HG02943 (cell line): ENCODE measurements around the gene DNA2.
"Not testable (repeated sequence)": the region's sequence is repeated elsewhere in the genome, so short reads cannot be mapped to it uniquely, and the experiment has no call there.

Source experiments
- ATAC-seq: cut with Tn5 transposase; IDR thresholded peaks from one replicate; pipeline ENCODE4 v1.9.1; 2021; ENCODE audit warnings: mild to moderate bottlenecking, low read depth, moderate library complexity; ENCODE audit not compliant: unreplicated experiment

Gene DNA2

GRCh38 chr10:68461032-68461431, 10.7 kb downstream of the DNA2 start:
- ATAC-seq: no peak

DNA sequence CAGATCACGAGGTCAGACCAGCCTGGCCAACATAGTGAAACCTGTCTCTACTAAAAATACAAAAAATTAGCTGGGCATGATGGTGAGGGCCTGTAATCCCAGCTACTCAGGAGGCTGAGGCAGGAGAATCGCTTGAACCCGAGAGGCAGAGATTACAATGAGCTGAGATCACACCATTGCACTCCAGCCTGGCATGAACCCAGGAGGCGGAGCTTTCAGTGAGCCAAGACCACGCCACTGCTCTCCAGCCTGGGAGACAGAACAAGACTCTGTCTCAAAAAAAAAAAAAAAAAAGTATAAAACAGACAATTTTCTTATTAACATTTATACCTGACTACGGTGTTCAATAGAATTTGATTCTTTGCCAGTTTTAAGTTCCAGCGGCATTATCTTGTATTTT, 22.1 kb downstream of the DNA2 start:
- not testable (repeated sequence) for ATAC-seq

DNA sequence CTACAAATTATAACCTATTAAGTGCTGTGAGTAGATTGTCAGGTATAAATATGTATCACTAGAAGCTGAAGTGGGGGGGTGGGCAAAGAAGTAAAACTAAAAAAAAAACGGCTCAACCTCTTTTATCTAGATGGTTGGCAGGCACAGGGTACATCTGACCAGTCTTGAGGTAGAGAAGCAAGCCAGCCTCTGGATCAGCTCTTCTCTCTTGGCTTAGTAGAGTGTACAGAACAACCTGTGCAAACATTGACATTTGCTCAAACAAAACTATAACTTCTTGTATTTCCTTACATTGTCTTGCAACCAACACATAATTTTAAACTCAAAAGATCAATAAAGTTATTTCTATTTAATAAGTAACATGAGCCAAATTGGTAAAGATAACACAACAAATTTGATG, 25.6 kb downstream of the DNA2 start:
- ATAC-seq: no peak

- ATAC-seq: no peak
These were observed 28.8 kb downstream of the DNA2 start for GRCh38 chr10:68442971-68443370.

GRCh38 chr10:68440898-68441297, 30.9 kb downstream of the DNA2 start:
- ATAC-seq: no peak

GRCh38 chr10:68435803-68436202, 36.0 kb downstream of the DNA2 start:
- no peak for ATAC-seq

DNA sequence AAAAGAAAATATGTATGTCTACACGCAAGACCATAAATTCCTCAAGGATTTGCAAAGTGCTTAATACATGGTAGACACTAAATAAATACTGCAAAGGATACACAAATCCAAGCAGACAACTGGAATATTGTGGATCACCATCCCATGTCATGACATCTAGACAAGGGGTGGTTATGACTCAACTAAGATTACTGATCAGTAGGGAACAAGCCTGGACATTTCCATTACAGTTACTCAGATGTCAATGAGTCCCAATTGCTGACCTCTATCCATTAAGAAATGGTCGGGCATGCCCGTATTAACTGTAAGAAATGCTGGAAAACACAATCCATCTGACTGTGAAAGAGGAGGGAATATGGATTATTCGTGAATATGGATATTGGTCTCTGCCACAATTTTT, 37.1 kb downstream of the DNA2 start:
- ATAC-seq: no peak

GRCh38 chr10:68428396-68429104, 43.2 kb downstream of the DNA2 start:
- no peak for ATAC-seq

DNA sequence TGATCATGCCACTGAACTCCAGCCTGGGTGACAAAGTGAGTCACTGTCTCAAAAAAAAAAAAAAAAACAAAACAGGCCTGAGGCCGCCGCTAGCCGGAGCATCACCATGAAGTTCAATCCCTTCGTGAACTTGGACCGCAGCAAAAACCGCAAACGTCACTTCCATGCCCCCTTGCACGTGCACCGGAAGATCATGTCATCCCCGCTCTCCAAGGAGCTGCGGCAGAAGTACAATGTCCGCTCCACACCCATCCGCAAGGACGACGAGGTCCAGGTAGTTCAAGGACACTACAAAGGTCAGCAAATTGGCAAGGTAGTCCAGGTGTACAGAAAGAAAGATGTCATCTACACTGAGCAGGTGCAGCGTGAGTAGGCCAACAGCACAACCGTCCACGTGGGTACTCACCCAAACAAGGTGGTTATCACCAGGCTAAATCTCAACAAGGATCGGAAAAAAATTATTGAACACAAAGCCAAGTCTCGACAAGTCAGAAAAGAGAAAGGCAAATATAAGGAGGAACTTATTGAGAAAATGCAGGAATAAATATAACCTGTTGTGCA, 47.2 kb downstream of the DNA2 start:
- ATAC-seq: no peak

- ATAC-seq: no peak
These were observed 48.3 kb downstream of the DNA2 start for GRCh38 chr10:68423522-68423921.

DNA sequence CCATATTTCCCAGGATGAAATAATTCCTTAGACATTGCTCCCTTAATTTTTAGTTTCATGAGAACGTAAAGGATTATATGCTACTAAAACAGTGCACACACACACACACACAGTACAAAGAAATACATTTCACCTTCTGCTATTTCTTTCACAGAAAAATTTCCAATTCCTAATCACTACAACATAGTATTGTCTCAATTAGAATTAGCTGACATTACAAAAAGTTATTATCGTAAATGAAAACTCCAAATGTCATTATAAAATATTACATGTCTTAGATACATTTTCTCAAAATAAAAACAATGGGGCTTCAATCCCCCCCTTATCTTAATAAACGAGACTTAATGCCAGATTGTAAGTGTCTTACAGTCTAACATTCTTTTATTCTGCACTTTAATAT, 52.4 kb downstream of the DNA2 start:
- no peak for ATAC-seq

DNA sequence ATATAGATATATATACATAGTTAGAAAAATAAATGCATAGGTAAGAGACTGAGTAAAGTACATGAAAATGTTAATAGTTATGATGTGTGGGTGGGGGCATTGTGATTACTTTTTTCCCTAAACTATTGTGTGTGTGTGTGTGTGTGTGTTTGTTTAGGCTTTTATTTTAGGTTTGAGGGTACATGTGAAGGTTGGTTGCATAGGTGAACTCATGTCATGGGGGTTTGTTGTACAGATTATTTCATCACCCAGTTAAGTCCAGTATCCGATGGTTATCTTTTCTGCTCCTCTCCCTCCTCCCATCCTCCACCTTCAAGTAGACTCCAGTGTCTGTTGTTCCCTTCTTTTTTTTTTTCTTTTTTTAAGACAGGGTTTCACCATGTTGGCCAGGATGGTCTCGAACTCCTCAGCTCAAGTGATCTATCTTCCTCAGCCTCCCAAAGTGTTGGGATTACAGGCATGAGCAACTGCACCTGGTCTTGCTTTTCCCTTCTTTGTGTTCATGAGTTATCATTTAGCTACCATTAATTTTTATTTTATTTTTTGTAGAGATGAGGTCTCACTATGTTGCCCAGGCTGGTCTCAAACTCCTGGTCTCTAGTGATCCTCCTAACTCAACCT, 62.8 kb downstream of the DNA2 start:
- no peak for ATAC-seq

DNA sequence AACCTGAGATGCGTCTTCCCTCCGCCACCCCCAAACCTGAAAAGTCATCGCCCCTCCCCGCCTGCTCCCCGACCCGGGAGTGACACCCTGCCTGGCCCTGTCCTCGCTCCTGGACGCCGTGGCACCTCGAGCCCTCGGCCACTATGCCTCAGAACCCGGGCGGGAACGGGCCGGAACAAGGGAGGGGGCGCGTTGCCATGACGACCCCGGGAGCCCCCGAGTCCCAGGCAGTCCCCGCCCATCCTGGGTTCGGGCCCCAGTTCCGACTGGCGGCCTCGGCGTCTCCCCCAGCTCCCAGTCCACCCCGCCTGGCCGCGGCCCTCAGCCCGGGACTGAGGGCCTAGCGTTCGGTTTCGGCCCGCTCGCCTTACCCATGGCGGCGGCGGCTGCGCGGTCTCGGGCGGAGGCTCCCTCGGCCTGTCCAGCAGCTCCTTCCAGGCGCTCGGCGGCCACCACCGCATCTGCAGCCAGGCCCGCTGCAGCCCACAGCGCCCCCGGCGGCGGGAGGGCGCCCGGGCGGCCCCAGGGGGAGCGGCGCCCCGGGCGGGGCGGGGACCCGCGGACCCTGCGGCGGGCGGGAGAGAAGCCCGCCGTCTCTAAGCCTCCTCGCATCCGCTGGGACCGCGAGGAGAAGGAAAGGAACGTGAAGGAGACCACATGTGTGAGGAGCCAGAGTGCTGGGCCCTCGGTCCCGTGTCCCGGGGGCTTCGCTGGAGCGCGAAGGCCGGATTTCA, 64.8 kb downstream of the DNA2 start, which contains the start of gene RUFY2:
TSS of gene RUFY2 (minus strand) at position 463 of the 734 bp plus-strand sequence. CDS start at position 375, 88 bp downstream.
- ATAC-seq: peak; percentile 92

- peak; percentile 39 for ATAC-seq
These were observed 65.5 kb downstream of the DNA2 start for GRCh38 chr10:68406111-68406814.

GRCh38 chr10:68403701-68404100, 68.1 kb downstream of the DNA2 start:
- ATAC-seq: no peak

DNA sequence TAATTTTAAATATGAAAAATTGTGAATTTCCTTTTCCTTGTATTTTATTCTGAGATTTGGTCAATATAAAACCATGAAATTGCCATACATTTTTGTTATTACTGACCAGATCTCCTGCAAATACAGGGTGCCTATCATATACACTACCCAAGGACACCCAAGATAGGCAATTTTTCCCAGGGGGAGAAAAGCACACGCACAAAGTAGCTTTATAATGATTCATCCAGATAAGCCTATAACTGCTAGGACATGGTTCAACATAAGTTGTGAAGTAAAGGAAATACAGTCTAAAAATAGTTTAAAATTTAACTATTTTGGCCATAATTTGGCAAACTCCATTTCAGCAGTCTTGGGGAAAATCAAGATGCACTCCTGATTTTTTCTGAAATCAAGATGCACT, 69.5 kb downstream of the DNA2 start:
- no peak for ATAC-seq

GRCh38 chr10:68397005-68397404, 74.8 kb downstream of the DNA2 start:
- no peak for ATAC-seq

- no peak for ATAC-seq
These were observed 86.0 kb downstream of the DNA2 start for GRCh38 chr10:68385740-68386139.

- no peak for ATAC-seq
These were observed 100.2 kb downstream of the DNA2 start for GRCh38 chr10:68371604-68372003.

DNA sequence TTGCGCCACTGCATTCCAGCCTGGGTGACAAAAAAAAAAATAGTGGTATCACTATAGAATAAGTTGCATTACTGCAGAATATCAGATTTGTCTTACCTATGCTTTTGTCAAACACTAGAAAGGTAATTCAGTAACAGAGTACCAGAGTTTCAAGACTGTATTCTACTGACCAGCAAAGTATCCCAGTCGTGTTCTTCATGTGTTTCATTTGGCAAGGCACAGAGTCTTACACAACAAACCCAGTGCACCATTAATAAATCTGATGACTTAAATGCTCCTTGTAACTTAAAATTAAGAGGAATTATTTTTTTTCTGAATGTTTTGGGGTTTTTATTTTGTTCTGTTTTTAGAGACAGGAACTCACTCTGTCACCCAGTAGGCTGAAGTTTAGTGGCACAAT, 104.7 kb downstream of the DNA2 start:
- no peak for ATAC-seq

DNA sequence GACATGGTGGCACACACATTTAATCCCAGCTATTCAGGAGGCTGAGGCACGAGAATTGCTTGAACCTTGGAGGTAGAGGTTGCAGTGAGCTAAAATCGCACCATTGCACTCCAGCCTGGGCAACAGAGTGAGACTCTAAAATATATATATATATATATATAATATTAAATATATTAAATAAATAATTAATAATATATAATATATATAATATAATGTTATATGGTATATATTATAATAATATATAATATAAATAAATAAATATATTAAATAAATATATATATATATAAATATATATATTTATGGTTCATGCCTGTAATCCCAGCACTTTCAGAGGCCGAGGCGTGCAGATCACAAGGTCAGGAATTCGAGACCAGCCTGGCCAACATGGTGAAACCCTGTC, 105.2 kb downstream of the DNA2 start:
- ATAC-seq: no peak
